Tracheal epithelial cell (primary cell): Measurements from ENCODE around the gene SMU1. TPM values are rescaled to one million over a fixed set of nuclear protein-coding genes. Genes with fewer than 3 reads are reported as not detected.

ENCODE experiments used
- total RNA-seq: library from RNA; depleted of rRNA; stranded (reverse); fragments of >200 nt; gene quantifications from 2 replicates; pipeline ENCODE4 v1.2.1, GENCODE V29; 2014

The SMU1 gene
- 34.2 and 39.0 TPM in 2 replicates for total RNA-seq

DNA sequence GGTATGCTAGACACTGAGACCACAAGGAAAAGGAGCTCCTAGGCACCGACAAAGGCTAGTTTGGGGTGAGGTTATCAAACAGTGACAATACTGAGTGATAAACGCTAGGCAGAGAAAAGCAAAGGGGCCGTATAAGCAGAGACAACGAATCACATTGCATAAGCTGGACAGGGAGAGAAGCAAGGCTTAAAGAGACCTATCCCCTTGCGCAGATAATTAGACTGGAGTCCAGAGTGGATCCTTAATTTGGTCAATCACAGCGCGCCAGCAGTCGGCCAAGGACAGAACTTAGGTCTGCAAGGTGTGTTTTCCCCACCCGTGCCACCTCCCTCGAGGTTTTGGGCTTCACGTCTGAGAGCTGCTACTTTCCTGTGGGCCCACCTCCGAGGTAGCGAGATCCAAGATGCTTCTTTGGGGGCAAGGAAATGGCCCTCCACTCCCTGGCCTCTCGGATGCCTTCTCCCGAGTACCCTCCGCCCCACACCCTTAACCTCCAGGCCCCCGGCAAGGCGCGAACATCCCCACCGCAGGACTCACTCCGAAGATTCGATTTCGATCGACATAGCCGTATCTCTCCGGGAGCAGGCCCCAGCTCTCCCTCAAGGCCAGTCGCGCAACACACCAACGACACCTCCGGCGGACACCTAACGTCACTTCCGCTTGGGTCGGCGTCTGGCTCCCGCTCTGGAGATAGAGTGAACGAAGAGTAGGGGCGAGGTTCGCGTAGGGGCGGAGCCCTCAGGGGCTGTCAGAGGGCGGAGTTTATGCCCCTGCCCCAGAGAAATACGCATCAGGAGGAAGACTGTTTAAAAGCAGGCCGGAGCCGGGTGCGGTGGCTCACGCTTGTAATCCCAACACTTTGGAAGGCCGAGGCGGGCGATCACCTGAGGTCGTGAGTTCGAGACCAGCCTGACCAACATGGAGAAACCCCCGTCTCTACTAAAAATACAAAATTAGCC is at the start of gene SMU1:
SMU1 (minus strand) TSS at position 629 of the 959 bp plus-strand sequence; CDS start at position 563, 66 bp downstream.

DNA sequence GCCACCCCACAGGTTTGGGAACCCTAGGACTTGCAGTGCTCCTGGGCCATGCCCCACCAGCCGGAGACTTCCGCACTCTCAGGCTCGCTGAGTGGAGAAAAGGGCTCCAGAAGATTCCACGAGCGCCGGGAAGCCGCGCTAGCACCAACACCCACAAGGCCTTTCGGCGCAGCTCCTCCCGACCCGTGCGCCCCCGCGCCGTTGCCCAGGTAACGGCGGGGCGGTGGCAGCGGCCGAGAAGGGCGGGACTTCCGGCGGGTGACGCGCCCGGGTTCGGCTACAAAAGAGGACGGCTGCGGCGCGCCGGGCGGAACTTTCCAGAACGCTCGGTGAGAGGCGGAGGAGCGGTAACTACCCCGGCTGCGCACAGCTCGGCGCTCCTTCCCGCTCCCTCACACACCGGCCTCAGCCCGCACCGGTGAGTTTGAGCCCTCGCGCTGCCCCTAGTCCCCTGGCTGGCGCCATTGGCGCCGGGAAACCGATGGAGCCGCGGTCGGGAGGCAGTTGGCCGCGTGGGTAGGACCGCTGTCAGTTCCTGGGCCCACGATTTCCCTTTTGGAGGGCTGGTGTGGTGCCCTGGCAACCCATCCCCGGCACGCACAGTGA is 51.4 kb downstream of the SMU1 start, which contains the start of gene DNAJA1:
DNAJA1 (plus strand) TSS at position 308 of the 606 bp plus-strand sequence. CDS start 1,212 bp downstream, outside the sequence.

Other genes with a start within 250 kb of the SMU1 start
- gene APTX, start 75.0 kb downstream of the SMU1 start, total RNA-seq, result 45.3 and 49.2 TPM in 2 replicates
- gene DNAJA1, start 51.4 kb downstream of the SMU1 start, total RNA-seq, result 40.7 and 71.8 TPM in 2 replicates
- 35.9 and 46.7 TPM in 2 replicates for gene B4GALT1, start 90.7 kb upstream of the SMU1 start, total RNA-seq
- not detected in 2 replicates for gene SPINK4, start 163.5 kb upstream of the SMU1 start, total RNA-seq
- gene BAG1, start 188.0 kb upstream of the SMU1 start, total RNA-seq, result 26.0 and 62.0 TPM in 2 replicates
- 143 and 191 TPM in 2 replicates for gene CHMP5, start 188.4 kb upstream of the SMU1 start, total RNA-seq
- gene NFX1, start 213.8 kb upstream of the SMU1 start, total RNA-seq, result 15.7 and 21.1 TPM in 2 replicates